HepG2 (cell line): ENCODE results near the gene CD48. TPM values are rescaled to one million over a fixed set of nuclear protein-coding genes. Genes with fewer than 3 reads are reported as not detected.

Experiments used
- ATAC-seq: fragments of 200-7000 bp; cut with Tn5 transposase; 3 replicates; pipeline ENCODE4 v1.9.1; 2020; ENCODE audit warnings: mild to moderate bottlenecking, moderate library complexity
- BruUV-seq: library from RNA; stranded (reverse); fragments of 400-500 nt; replicated peaks from 2 replicates; lab custom pipeline; 2021; lab: Mats Ljungman, UMichigan
- CTCF ChIA-PET: fragments of 300-600 bp; formaldehyde crosslinking; extraction: SDS; loops from one replicate; lab custom pipeline; 2021; ENCODE audit warnings: low total read pairs, inconsistent platforms, low intra/inter-chr PET ratio; lab: Yijun Ruan, JAX
- POLR2A ChIA-PET: fragments of 350-600 bp; sonication (Branson Sonifier 250); formaldehyde crosslinking; loops from one replicate; lab custom pipeline; 2020; ENCODE audit warnings: antibody characterized with exemption, inconsistent platforms; lab: Yijun Ruan, JAX
- DNase-seq: peaks from one replicate; pipeline ENCODE4 v3.0.0-alpha.2; 2015; ENCODE audit warnings: low spot score
- FAIRE-seq: peaks from 3 replicates; lab custom pipeline; 2011; peaks lifted over from hg19 to GRCh38; lab: Jason Lieb, UNC
- H2AFZ ChIP-seq: one replicate; pipeline ENCODE4 v1.6.1; 2011; ENCODE audit warnings: low read length, inconsistent platforms
- H3K27ac ChIP-seq: fragments of 300-600 bp; 3 replicates; pipeline ENCODE4 v1.8.0; 2011; ENCODE audit warnings: mixed run types, mild to moderate bottlenecking, mixed read lengths, low read length, inconsistent platforms; ENCODE audit not compliant: insufficient read depth; ENCODE audit errors: extremely low read length
- H3K27me3 ChIP-seq, 2 experiments: fragments of 200-600 bp in 1 of 2; 2 replicates in 1 of 2; 3 replicates in 1 of 2; pipeline versions ENCODE4 v1.6.0 to v1.8.0; 2011; ENCODE audit warnings: low read length in 2 of 2, mild to moderate bottlenecking in 2 of 2, moderate library complexity in 2 of 2, inconsistent platforms in 1 of 2; ENCODE audit not compliant: insufficient read depth in 2 of 2, control insufficient read depth in 1 of 2
- H3K36me3 ChIP-seq, 2 experiments: fragments of 200-600 bp in 1 of 2; replicated peaks in 1 of 2; 2 replicates in 1 of 2; 3 replicates in 1 of 2; pipeline versions ENCODE4 v1.5.1 to v1.8.0; 2011; ENCODE audit warnings: low read length in 2 of 2, inconsistent platforms in 1 of 2; ENCODE audit not compliant: insufficient read depth in 2 of 2, control insufficient read depth in 1 of 2
- H3K4me1 ChIP-seq: 2 replicates; pipeline ENCODE4 v1.5.1; 2012; ENCODE audit warnings: low read length, inconsistent platforms; ENCODE audit not compliant: insufficient read depth
- H3K4me2 ChIP-seq: 2 replicates; pipeline ENCODE4 v1.6.0; 2011; ENCODE audit warnings: low read depth, low read length, inconsistent platforms
- H3K4me3 ChIP-seq, 3 experiments: fragments of 200-600 bp in 1 of 3; sonication (generic), shearing (Covaris generic) in 1 of 3; replicated peaks in 1 of 3; 2 replicates each; pipeline ENCODE4 v1.5.1; 2011 to 2016; ENCODE audit warnings: low read length in 3 of 3, inconsistent platforms in 2 of 3, low read depth in 2 of 3, mild to moderate bottlenecking in 2 of 3, control low read depth in 1 of 3, mixed read lengths in 1 of 3; ENCODE audit not compliant: insufficient read depth in 1 of 3
- H3K79me2 ChIP-seq: one replicate; pipeline ENCODE4 v1.6.1; 2011; ENCODE audit warnings: low read length, inconsistent platforms; ENCODE audit not compliant: insufficient read depth
- H3K9ac ChIP-seq: 2 replicates; pipeline ENCODE4 v1.6.0; 2011; ENCODE audit warnings: mild to moderate bottlenecking, low read depth, low read length, inconsistent platforms; ENCODE audit not compliant: insufficient read depth
- H3K9me3 ChIP-seq: 2 replicates; pipeline ENCODE4 v1.5.1; 2012; ENCODE audit warnings: mild to moderate bottlenecking, low read length
- H4K20me1 ChIP-seq: 2 replicates; pipeline ENCODE4 v1.6.0; 2011; ENCODE audit warnings: inconsistent platforms, mild to moderate bottlenecking, low read length, moderate library complexity; ENCODE audit not compliant: insufficient read depth
- BCL6 ChIP-seq: IDR thresholded peaks from 2 replicates; pipeline ENCODE4 v1.6.1; 2016; ENCODE audit warnings: missing genetic modification reagents, missing compliant biosample characterization
- DZIP1 ChIP-seq: sonication (generic); formaldehyde crosslinking; IDR thresholded peaks from 2 replicates; pipeline ENCODE4 v1.5.0; 2020; ENCODE audit warnings: mild to moderate bottlenecking, missing genetic modification reagents
- FOXJ3 ChIP-seq: sonication (generic); formaldehyde crosslinking; IDR thresholded peaks from 2 replicates; pipeline ENCODE4 v1.4.0; 2020; ENCODE audit warnings: missing genetic modification reagents, mild to moderate bottlenecking, borderline replicate concordance
- HDAC1 ChIP-seq: sonication (generic); formaldehyde crosslinking; IDR thresholded peaks from 2 replicates; pipeline ENCODE4 v1.5.1; 2020; ENCODE audit warnings: mild to moderate bottlenecking, missing genetic modification reagents
- MIER2 ChIP-seq: IDR thresholded peaks from 2 replicates; pipeline ENCODE4 v1.6.1; 2016; ENCODE audit warnings: missing biosample characterization, missing genetic modification reagents
- NR2F6 ChIP-seq, 2 experiments: IDR thresholded peaks; 2 replicates each; pipeline ENCODE4 v1.6.1; 2016; ENCODE audit warnings: antibody characterized with exemption in 1 of 2, mild to moderate bottlenecking in 1 of 2
- PHF8 ChIP-seq: sonication (generic); formaldehyde crosslinking; IDR thresholded peaks from 2 replicates; pipeline ENCODE4 v1.5.0; 2020; ENCODE audit warnings: missing genetic modification reagents
- RXRA ChIP-seq: sonication (generic); formaldehyde crosslinking; IDR thresholded peaks from 2 replicates; pipeline ENCODE4 v1.5.1; 2020; ENCODE audit warnings: missing genetic modification reagents
- SCMH1 ChIP-seq: sonication (generic); formaldehyde crosslinking; IDR thresholded peaks from 2 replicates; pipeline ENCODE4 v1.9.0; 2021; ENCODE audit warnings: missing genetic modification reagents, mild to moderate bottlenecking, borderline replicate concordance
- SSRP1 ChIP-seq: IDR thresholded peaks from 2 replicates; pipeline ENCODE4 v1.6.1; 2016; ENCODE audit warnings: control low read depth
- YEATS2 ChIP-seq: sonication (generic); formaldehyde crosslinking; IDR thresholded peaks from 2 replicates; pipeline ENCODE4 v1.4.0; 2020; ENCODE audit warnings: missing genetic modification reagents, borderline replicate concordance
- ZBTB33 ChIP-seq: sonication (generic); formaldehyde crosslinking; IDR thresholded peaks from 2 replicates; pipeline ENCODE4 v1.4.0; 2020; ENCODE audit warnings: missing genetic modification reagents
- ZNF773 ChIP-seq: sonication (generic); formaldehyde crosslinking; IDR thresholded peaks from 2 replicates; pipeline ENCODE4 v1.4.0; 2020; ENCODE audit warnings: missing genetic modification reagents, borderline replicate concordance
- ZXDC ChIP-seq: sonication (generic); formaldehyde crosslinking; IDR thresholded peaks from 2 replicates; pipeline ENCODE4 v1.5.0; 2020; ENCODE audit warnings: mild to moderate bottlenecking, missing genetic modification reagents
- WGBS: methylation state at CpG from one replicate; pipeline ENCODE4 v1.1.6; 2017; ENCODE audit warnings: low lambda C conversion rate; 5-methylcytosine and 5-hydroxymethylcytosine counted together
- in situ Hi-C: cut with HindIII; loops from 2 replicates; pipeline ENCODE4 v1.10.0; 2017; ENCODE audit warnings: low pct_unique_long_range_greater_than_20kb; ENCODE audit not compliant: extremely low pct_ligation_motif_present
- intact Hi-C: fragments of 100-400 bp; cut with micrococcal nuclease; formaldehyde crosslinking; loops from one replicate; pipeline ENCODE4 v1.10.0; 2022; ENCODE audit not compliant: unreplicated experiment
- polyA plus RNA-seq, 8 experiments: library from polyadenylated mRNA; depleted of rRNA in 3 of 8; stranded (reverse) in 7 of 8; unstranded in 1 of 8; fragments of >200 nt; fragmentation: Illumina TruSeq in 4 of 8; extraction: Trizol in 4 of 8; gene quantifications; 2 replicates each; pipeline versions ENCODE4 v1.2.1 to v1.2.3, GENCODE V29; 2011 to 2016; ENCODE audit warnings: low read depth in 4 of 8, missing spikeins in 1 of 8, mixed read lengths in 1 of 8; ENCODE audit not compliant: insufficient read depth in 1 of 8
- total RNA-seq, 5 experiments: library from RNA; depleted of rRNA; stranded (reverse); fragments of >200 nt; fragmentation: Illumina TruSeq; extraction: Trizol; gene quantifications; 2 replicates each; pipeline ENCODE4 v1.2.3, GENCODE V29; 2016; ENCODE audit warnings: low read depth in 1 of 5

Gene CD48
- total and polyA plus RNA-seq, 2 of the 13 experiments (the other 11 are each of a cell fraction or from before 2014, with no cell fraction given): not detected

GRCh38 chr1:160710517-160711252, 937 bp downstream of the CD48 start (continued):
- TF ChIP-seq DZIP1 (CRISPR knock-in tag) (no peak), SCMH1 (CRISPR knock-in tag) (no peak), NR2F6 (IDR thresholded peaks at IDR 0.05) (no peak), NR2F6 (CRISPR knock-in tag; IDR thresholded peaks at IDR 0.05) (no peak), PHF8 (CRISPR knock-in tag) (no peak), BCL6 (no peak), RXRA (CRISPR knock-in tag) (no peak)

- no peaks in the 10 kb centered on the region for H3K79me2 ChIP-seq
- ATAC-seq: no peak
- intact Hi-C loops: no loop called here
- BruUV-seq: no TSS peak
- no peak overlapping the region for H3K4me2 ChIP-seq
- no peak overlapping the region for H3K9ac ChIP-seq
- no peak for DNase-seq
- H3K36me3 ChIP-seq: no peaks in the 10 kb centered on the region
- no peaks in the 10 kb centered on the region for H3K4me1 ChIP-seq
- 0% methylated on average over 1 of the region's 1 CpG for WGBS
- no peaks in the 10 kb centered on the region for H4K20me1 ChIP-seq
- POLR2A ChIA-PET: no interaction called here
- no peak overlapping the region for H2AFZ ChIP-seq
- H3K27me3 ChIP-seq: peaks cover 0 to 3% of the 10 kb centered on the region in 2 experiments; a peak in 1 of 5 replicates
- no peak overlapping the region for H3K27ac ChIP-seq
- in situ Hi-C loops: no loop called here
- CTCF ChIA-PET: no interaction called here
- H3K9me3 ChIP-seq: no peaks in the 10 kb centered on the region
- FAIRE-seq: no peak
- no peak overlapping the region for H3K4me3 ChIP-seq
- TF ChIP-seq YEATS2 (no peak), ZXDC (no peak), SSRP1 (CRISPR knock-in tag) (no peak), HDAC1 (no peak), ZNF773 (no peak), MIER2 (no peak), FOXJ3 (CRISPR knock-in tag) (no peak), ZBTB33 (CRISPR knock-in tag) (no peak)
Observed at GRCh38 chr1:160709715-160710114, 1.9 kb downstream of the CD48 start.
